H9 (cell line): ENCODE measurements around the gene ASB15. TPM values are rescaled to one million over a fixed set of nuclear protein-coding genes. Genes with fewer than 3 reads are reported as not detected.

Experiments
- DNase-seq: peaks from one replicate; pipeline ENCODE4 v3.0.0-alpha.2; 2017
- H2AFZ ChIP-seq: one replicate; pipeline ENCODE4 v1.6.1; 2013; ENCODE audit warnings: mild to moderate bottlenecking, low read length, control low read depth, moderate library complexity
- H2AK5ac ChIP-seq: 2 replicates; pipeline ENCODE4 v1.6.1; 2013; ENCODE audit warnings: low read length, control low read depth, mixed read lengths; ENCODE audit not compliant: insufficient read length
- H2BK120ac ChIP-seq: one replicate; pipeline ENCODE4 v1.6.1; 2013; ENCODE audit warnings: low read depth, mild to moderate bottlenecking, low read length, control low read depth, inconsistent platforms; ENCODE audit not compliant: poor library complexity, severe bottlenecking
- H2BK12ac ChIP-seq: 2 replicates; pipeline ENCODE4 v1.6.1; 2013; ENCODE audit warnings: low read length, control low read depth, mixed read lengths, low read depth; ENCODE audit not compliant: insufficient read length
- H2BK15ac ChIP-seq: 2 replicates; pipeline ENCODE4 v1.6.1; 2013; ENCODE audit warnings: low read depth, low read length, control low read depth
- H2BK20ac ChIP-seq: one replicate; pipeline ENCODE4 v1.6.1; 2013; ENCODE audit warnings: low read depth, mild to moderate bottlenecking, low read length, control low read depth, inconsistent platforms; ENCODE audit not compliant: poor library complexity, severe bottlenecking
- H2BK5ac ChIP-seq: 2 replicates; pipeline ENCODE4 v1.6.1; 2013; ENCODE audit warnings: low read length, control low read depth, mixed read lengths; ENCODE audit not compliant: insufficient read length
- H3K14ac ChIP-seq: 2 replicates; pipeline ENCODE4 v1.6.1; 2013; ENCODE audit warnings: low read length, control low read depth; ENCODE audit not compliant: insufficient read depth
- H3K18ac ChIP-seq: 2 replicates; pipeline ENCODE4 v1.6.1; 2013; ENCODE audit warnings: low read depth, mild to moderate bottlenecking, mixed read lengths, low read length, control low read depth; ENCODE audit not compliant: insufficient read length
- H3K23ac ChIP-seq: 2 replicates; pipeline ENCODE4 v1.6.1; 2013; ENCODE audit warnings: low read length, control low read depth, mixed read lengths, low read depth; ENCODE audit not compliant: insufficient read length
- H3K23me2 ChIP-seq: 2 replicates; pipeline ENCODE4 v1.6.1; 2013; ENCODE audit warnings: low read depth, mild to moderate bottlenecking, mixed read lengths, low read length, control low read depth; ENCODE audit not compliant: insufficient read length, poor library complexity, severe bottlenecking
- H3K27ac ChIP-seq: 2 replicates; pipeline ENCODE4 v1.5.1; 2013; ENCODE audit warnings: low read length, control low read depth, mixed read lengths, low read depth; ENCODE audit not compliant: insufficient read length
- H3K27me3 ChIP-seq: 2 replicates; pipeline ENCODE4 v1.6.1; 2013; ENCODE audit warnings: low read length, control low read depth, inconsistent platforms; ENCODE audit not compliant: insufficient read depth
- H3K4ac ChIP-seq: 2 replicates; pipeline ENCODE4 v1.6.1; 2013; ENCODE audit warnings: low read depth, mild to moderate bottlenecking, control low read depth, inconsistent platforms, low read length, moderate library complexity
- H3K4me1 ChIP-seq: 2 replicates; pipeline ENCODE4 v1.6.1; 2013; ENCODE audit warnings: low read length, control low read depth, inconsistent platforms; ENCODE audit not compliant: insufficient read depth
- H3K4me2 ChIP-seq: 2 replicates; pipeline ENCODE4 v1.6.1; 2013; ENCODE audit warnings: low read length, control low read depth, mixed read lengths; ENCODE audit not compliant: insufficient read length, insufficient read depth
- H3K56ac ChIP-seq: 2 replicates; pipeline ENCODE4 v1.6.1; 2013; ENCODE audit warnings: low read depth, mild to moderate bottlenecking, mixed read lengths, low read length, control low read depth; ENCODE audit not compliant: insufficient read length
- H3K79me1 ChIP-seq: 2 replicates; pipeline ENCODE4 v1.6.1; 2013; ENCODE audit warnings: low read depth, mild to moderate bottlenecking, moderate library complexity, low read length, control low read depth, inconsistent platforms; ENCODE audit not compliant: insufficient read depth, poor library complexity, severe bottlenecking
- H3K79me2 ChIP-seq: 2 replicates; pipeline ENCODE4 v1.6.1; 2013; ENCODE audit warnings: low read length, control low read depth, inconsistent platforms; ENCODE audit not compliant: insufficient read depth
- H3K9ac ChIP-seq: 2 replicates; pipeline ENCODE4 v1.6.1; 2013; ENCODE audit warnings: low read length, control low read depth, mixed read lengths; ENCODE audit not compliant: insufficient read length; ENCODE audit errors: extremely low read depth
- H3K9me3 ChIP-seq: one replicate; pipeline ENCODE4 v1.6.1; 2013; ENCODE audit warnings: low read depth, low read length, inconsistent platforms; ENCODE audit not compliant: control insufficient read depth
- H3T11ph ChIP-seq: one replicate; pipeline ENCODE4 v1.6.1; 2013; ENCODE audit warnings: mild to moderate bottlenecking, low read length, control low read depth, inconsistent platforms
- H4K20me1 ChIP-seq: one replicate; pipeline ENCODE4 v1.6.1; 2013; ENCODE audit not compliant: control insufficient read depth, insufficient read length, insufficient read depth
- H4K5ac ChIP-seq: 2 replicates; pipeline ENCODE4 v1.6.1; 2013; ENCODE audit warnings: low read depth, mild to moderate bottlenecking, mixed read lengths, low read length, control low read depth; ENCODE audit not compliant: insufficient read length
- H4K8ac ChIP-seq: replicated peaks from 2 replicates; pipeline ENCODE4 v1.6.1; 2013; ENCODE audit warnings: low read length, control low read depth, mixed read lengths, low read depth; ENCODE audit not compliant: insufficient read length
- H4K91ac ChIP-seq: 2 replicates; pipeline ENCODE4 v1.6.1; 2013; ENCODE audit warnings: low read depth, mild to moderate bottlenecking, moderate library complexity, mixed read lengths, low read length, control low read depth; ENCODE audit not compliant: insufficient read length
- H3K27ac Mint-ChIP-seq, 3 experiments: 2 replicates in 2 of 3; 3 replicates in 1 of 3; pipeline ENCODE4 v1.8.0; 2020 to 2021; ENCODE audit warnings: mixed read lengths in 3 of 3, mild to moderate bottlenecking in 1 of 3, moderate library complexity in 1 of 3
- H3K27me3 Mint-ChIP-seq: 2 replicates; pipeline ENCODE4 v1.8.0; 2021; ENCODE audit warnings: low read depth, mild to moderate bottlenecking, moderate library complexity, mixed read lengths
- H3K36me3 Mint-ChIP-seq, 3 experiments: 2 replicates in 2 of 3; 3 replicates in 1 of 3; pipeline ENCODE4 v1.8.0; 2020 to 2021; ENCODE audit warnings: low read depth in 3 of 3, mixed read lengths in 3 of 3; ENCODE audit not compliant: insufficient read depth in 1 of 3
- H3K4me1 Mint-ChIP-seq, 2 experiments: 2 replicates each; pipeline ENCODE4 v1.8.0; 2020; ENCODE audit warnings: mixed read lengths in 2 of 2
- H3K4me3 Mint-ChIP-seq, 2 experiments: 2 replicates in 1 of 2; 3 replicates in 1 of 2; pipeline ENCODE4 v1.8.0; 2020 to 2021; ENCODE audit warnings: mild to moderate bottlenecking in 2 of 2, mixed read lengths in 2 of 2, moderate library complexity in 1 of 2
- H3K9me3 Mint-ChIP-seq, 2 experiments: 2 replicates in 1 of 2; 3 replicates in 1 of 2; pipeline ENCODE4 v1.8.0; 2020; ENCODE audit warnings: mild to moderate bottlenecking in 2 of 2, mixed read lengths in 2 of 2, moderate library complexity in 1 of 2
- CTCF ChIP-seq: fragments of 200-600 bp; sonication (generic); conservative IDR thresholded peaks from 3 replicates; pipeline ENCODE4 v1.8.0; 2021; ENCODE audit warnings: antibody characterized with exemption, mild to moderate bottlenecking
- WGBS: extraction: QIAGEN DNeasy Blood & Tissue Kit; methylation state at CpG from one replicate; pipeline ENCODE4 v1.1.7; 2013; ENCODE audit warnings: missing lambda C conversion rate, low lambda C conversion rate, mixed read lengths; ENCODE audit not compliant: insufficient read length; ENCODE audit errors: extremely low coverage; 5-methylcytosine and 5-hydroxymethylcytosine counted together
- total RNA-seq: library from RNA; stranded (reverse); gene quantifications from 2 replicates; pipeline ENCODE4 v1.2.1, GENCODE V29; 2021

ASB15 gene
- total RNA-seq, 1 experiment from 2014 or later = not detected

GRCh38 chr7:123588376-123588775, 13.2 kb upstream of the ASB15 start:
- Histone ChIP-seq H3K9ac (no peak overlapping the region), H3K27me3 (no peaks in the 10 kb centered on the region), H3K23me2 (no peaks in the 10 kb centered on the region), H3K9me3 (no peaks in the 10 kb centered on the region), H3K4me1 (no peaks in the 10 kb centered on the region), H3K14ac (no peak overlapping the region), H2BK15ac (no peak overlapping the region), H3K27ac (no peak overlapping the region), H3K79me2 (no peaks in the 10 kb centered on the region), H3K4me2 (no peak overlapping the region), H3K18ac (no peak overlapping the region), H4K20me1 (no peaks in the 10 kb centered on the region), H2AK5ac (no peak overlapping the region), H3K4ac (no peak overlapping the region), H2BK5ac (no peak overlapping the region), H3K79me1 (no peaks in the 10 kb centered on the region), H2BK20ac (no peak overlapping the region), H4K8ac (no peak overlapping the region), H4K5ac (no peak overlapping the region), H2AFZ (no peak overlapping the region), H3K56ac (no peak overlapping the region), H3T11ph (no peak overlapping the region), H2BK120ac (no peak overlapping the region), H2BK12ac (no peak overlapping the region), H4K91ac (no peak overlapping the region), H3K23ac (no peak overlapping the region)
- no peak for TF ChIP-seq CTCF
- H3K27me3 Mint-ChIP-seq = peaks cover 2% of the 10 kb centered on the region; the same call in 1 of the 2 replicates
- WGBS = no CpG with 5 or more reads among the region's 2 CpGs
- DNase-seq = no peak
- peaks cover 0 to 3% of the 10 kb centered on the region in 2 experiments; a peak in 1 of 4 replicates for H3K4me1 Mint-ChIP-seq
- H3K27ac Mint-ChIP-seq = no peak overlapping the region
- no peaks in the 10 kb centered on the region for H3K36me3 Mint-ChIP-seq
- H3K4me3 Mint-ChIP-seq = no peak overlapping the region
- no peaks in the 10 kb centered on the region for H3K9me3 Mint-ChIP-seq
